AG04449 (cell line): ENCODE data around the gene RHO.

Experiments used
- CTCF ChIA-PET: fragments of 350-600 bp; formaldehyde crosslinking; extraction: SDS; loops from one replicate; lab custom pipeline; 2021; ENCODE audit warnings: antibody characterized with exemption; lab: Yijun Ruan, JAX
- POLR2A ChIA-PET: fragments of 400-600, 350-600 bp; formaldehyde crosslinking; extraction: SDS; loops from one replicate; lab custom pipeline; 2020; ENCODE audit warnings: antibody characterized with exemption, inconsistent platforms; lab: Yijun Ruan, JAX
- DNase-seq: peaks from one replicate; pipeline ENCODE4 v3.0.0-alpha.2; 2010; ENCODE audit warnings: low read depth, low spot score
- H3K4me3 ChIP-seq: 2 replicates; pipeline ENCODE4 v1.5.1; 2011; ENCODE audit warnings: low read depth, mild to moderate bottlenecking, control low read depth, low read length
- TF ChIP-seq, protein P1 (sequence below): IDR thresholded peaks from one replicate; pipeline ENCODE4 v1.5.1; 2011; ENCODE audit warnings: mild to moderate bottlenecking, moderate library complexity, low read length, control low read depth, inconsistent platforms; ENCODE audit not compliant: insufficient read depth; ENCODE audit errors: missing control alignments

RHO gene

DNA sequence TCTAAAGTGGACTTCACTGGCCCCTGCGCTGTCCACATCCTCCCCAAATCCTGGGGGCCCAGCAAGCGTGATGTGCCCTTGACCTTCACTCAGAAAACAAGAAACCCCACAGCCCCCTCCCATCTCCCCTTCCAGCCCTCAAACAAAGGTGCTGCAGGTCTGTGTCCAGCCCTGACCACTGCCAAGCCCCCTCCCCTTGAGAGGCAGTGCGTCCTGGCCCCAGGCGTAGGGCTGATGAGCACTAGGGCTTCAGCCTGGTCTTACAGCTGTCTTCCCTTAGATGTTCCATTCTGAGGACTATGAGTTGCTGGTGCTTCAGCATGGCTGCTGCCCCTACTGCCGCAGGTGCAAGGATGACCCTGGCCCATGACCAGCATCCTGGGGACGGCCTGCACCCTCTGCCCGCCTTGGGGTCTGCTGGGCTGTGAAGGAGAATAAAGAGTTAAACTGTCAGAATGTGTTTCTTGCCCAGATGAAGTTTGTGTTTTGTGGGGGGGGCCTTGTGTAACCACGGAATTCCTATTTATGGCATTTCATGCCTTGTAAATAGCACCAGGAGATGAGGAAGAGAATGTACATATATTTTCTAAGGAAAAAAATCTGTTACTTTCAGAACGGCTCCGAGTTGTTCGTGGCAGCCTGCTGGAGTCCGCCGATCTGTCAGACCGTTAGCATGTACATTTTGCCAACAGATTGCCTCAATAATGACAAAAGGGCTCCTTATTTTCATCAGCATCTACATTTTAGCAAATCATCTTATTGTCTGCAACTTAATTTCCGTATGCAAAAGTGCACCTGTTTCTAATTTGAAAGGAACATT is 8.3 kb upstream of the RHO start:
- no peak overlapping the region for H3K4me3 ChIP-seq
- TF ChIP-seq, protein P1, sequence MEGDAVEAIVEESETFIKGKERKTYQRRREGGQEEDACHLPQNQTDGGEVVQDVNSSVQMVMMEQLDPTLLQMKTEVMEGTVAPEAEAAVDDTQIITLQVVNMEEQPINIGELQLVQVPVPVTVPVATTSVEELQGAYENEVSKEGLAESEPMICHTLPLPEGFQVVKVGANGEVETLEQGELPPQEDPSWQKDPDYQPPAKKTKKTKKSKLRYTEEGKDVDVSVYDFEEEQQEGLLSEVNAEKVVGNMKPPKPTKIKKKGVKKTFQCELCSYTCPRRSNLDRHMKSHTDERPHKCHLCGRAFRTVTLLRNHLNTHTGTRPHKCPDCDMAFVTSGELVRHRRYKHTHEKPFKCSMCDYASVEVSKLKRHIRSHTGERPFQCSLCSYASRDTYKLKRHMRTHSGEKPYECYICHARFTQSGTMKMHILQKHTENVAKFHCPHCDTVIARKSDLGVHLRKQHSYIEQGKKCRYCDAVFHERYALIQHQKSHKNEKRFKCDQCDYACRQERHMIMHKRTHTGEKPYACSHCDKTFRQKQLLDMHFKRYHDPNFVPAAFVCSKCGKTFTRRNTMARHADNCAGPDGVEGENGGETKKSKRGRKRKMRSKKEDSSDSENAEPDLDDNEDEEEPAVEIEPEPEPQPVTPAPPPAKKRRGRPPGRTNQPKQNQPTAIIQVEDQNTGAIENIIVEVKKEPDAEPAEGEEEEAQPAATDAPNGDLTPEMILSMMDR = no peak
- ChIA-PET POLR2A (no interaction called here), CTCF (interaction anchor here (0.7 kb wide), 1 partner anchor 127 kb away, joined by 3 read pairs; no protein-coding TSS in a partner anchor)
- DNase-seq = no peak

DNA sequence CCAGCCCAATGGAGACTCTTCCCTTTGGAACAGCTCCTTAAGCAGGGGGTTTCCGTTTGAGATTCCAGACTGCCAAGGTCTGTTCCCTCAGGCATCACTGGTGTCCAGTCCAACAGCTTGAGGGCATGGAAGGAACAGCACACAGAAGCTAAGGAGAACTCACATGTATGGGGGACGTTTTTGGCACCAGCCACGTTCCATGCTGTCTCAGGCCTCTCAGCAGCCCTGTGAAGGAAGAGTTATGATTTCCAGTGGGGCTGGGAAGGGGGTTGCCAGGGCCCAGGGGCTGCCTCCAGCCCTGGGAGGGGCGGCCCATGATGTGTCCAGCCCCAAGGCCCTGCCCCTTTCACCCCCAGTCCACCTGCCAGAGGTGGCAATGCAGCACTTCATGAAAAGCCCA is 7.5 kb upstream of the RHO start:
- ChIA-PET CTCF (interaction anchor here (0.7 kb wide), 1 partner anchor 126 kb away, joined by 3 read pairs; no protein-coding TSS in a partner anchor), POLR2A (no interaction called here)
- DNase-seq = no peak
- no peak overlapping the region for H3K4me3 ChIP-seq
- TF ChIP-seq, protein P1 = no peak

DNA sequence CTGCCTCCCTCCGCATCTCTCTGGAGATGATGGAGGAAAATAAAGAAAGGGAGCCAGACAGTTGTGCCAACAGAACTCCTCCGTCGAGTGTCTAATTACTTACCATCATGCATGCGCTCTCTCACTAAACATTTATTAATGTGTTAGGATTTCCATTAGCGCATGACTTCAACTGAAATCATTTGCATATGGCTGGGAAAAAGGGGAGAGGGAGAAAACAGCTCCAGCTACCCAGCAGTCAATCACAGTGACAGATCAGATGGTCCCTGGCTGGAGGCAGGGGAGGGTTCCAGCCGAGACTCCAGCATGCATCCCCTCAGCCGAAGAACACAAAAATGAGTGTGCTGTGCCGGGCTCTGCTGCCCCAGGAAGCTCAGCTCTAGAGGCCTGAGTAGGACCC is 6.8 kb upstream of the RHO start:
- TF ChIP-seq, protein P1 = no peak
- no peak overlapping the region for H3K4me3 ChIP-seq
- no peak for DNase-seq
- CTCF ChIA-PET = interaction anchor here (1.2 kb wide), 1 partner anchor 10 kb away, joined by 4 read pairs; no protein-coding TSS in a partner anchor
- POLR2A ChIA-PET = no interaction called here

DNA sequence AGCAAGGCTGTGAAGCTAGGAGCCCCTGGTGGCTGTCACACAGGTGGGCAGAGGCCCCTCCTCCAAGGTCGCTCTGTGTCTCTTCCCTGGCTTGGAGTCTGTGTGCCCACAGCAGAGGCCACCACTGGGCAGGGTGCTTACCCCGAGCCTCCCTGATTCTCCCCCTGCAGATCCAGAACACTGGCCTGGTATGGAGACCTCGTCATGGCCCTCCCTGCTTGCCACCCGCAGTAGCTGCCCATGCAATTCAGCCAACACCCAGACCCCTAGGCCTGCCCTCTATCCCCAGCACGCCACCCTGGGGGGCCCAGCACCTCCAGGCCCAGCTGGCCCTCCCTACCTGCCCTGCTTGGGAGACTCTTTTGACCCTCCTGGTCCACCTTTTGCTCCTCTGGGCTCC is 5.5 kb upstream of the RHO start:
- H3K4me3 ChIP-seq = no peak overlapping the region
- TF ChIP-seq, protein P1 = no peak
- ChIA-PET CTCF (interaction anchor here (1.2 kb wide), 1 partner anchor 11 kb away, joined by 4 read pairs; no protein-coding TSS in a partner anchor), POLR2A (no interaction called here)
- no peak for DNase-seq

DNA sequence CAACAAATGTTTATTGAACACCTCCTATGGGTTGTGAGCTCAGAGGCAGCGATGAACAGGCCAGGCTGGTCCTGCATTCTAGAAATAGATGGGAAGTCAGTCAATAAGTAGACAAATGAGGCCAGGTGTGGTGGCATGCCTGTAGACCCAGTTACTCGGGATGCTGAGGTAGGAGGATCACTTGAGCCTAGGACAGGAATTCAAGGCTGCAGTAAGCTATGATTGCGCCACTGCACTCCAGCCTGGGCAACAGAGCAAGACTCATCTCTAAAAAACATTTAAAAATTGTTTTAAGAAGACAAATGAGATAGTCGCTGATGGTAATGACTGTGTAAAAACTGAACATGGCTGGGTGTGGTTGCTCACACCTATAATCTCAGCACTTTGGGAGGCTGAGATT is 4.4 kb upstream of the RHO start:
- ChIA-PET POLR2A (no interaction called here), CTCF (no interaction called here)

More for the DNA sequence above, 4.4 kb upstream of the RHO start:
- TF ChIP-seq, protein P1 = no peak
- no peak for DNase-seq
- no peak overlapping the region for H3K4me3 ChIP-seq
